GM12878 (cell line): ENCODE data around the gene SOS1. TPM values are rescaled to one million over a fixed set of nuclear protein-coding genes. Genes with fewer than 3 reads are reported as not detected.

Experiments
- ATAC-seq: fragments of 200-7000 bp; cut with Tn5 transposase; 3 replicates; pipeline ENCODE4 v1.9.1; 2020; ENCODE audit warnings: mild to moderate bottlenecking, moderate library complexity
- BruUV-seq: library from RNA; stranded (reverse); fragments of 400-500 nt; replicated peaks from 2 replicates; lab custom pipeline; 2021; lab: Mats Ljungman, UMichigan
- CTCF ChIA-PET: fragments of 300-600 bp; sonication (Branson Sonifier 250); formaldehyde crosslinking; extraction: SDS; loops from one replicate; lab custom pipeline; 2021; ENCODE audit warnings: inconsistent platforms; lab: Yijun Ruan, JAX
- POLR2A ChIA-PET: fragments of 350-600 bp; formaldehyde crosslinking; extraction: SDS; loops from one replicate; lab custom pipeline; 2021; ENCODE audit warnings: inconsistent platforms; lab: Charles Lee
- RAD21 ChIA-PET: fragments of 300-600 bp; sonication (Branson Sonifier 250); formaldehyde crosslinking; loops from one replicate; lab custom pipeline; 2023; ENCODE audit warnings: antibody characterized with exemption; ENCODE audit not compliant: unreplicated experiment; lab: Charles Lee
- SMC1A ChIA-PET: fragments of 300-600 bp; sonication (Branson Sonifier 250); formaldehyde crosslinking; loops from one replicate; lab custom pipeline; 2023; ENCODE audit not compliant: unreplicated experiment, uncharacterized antibody; lab: Charles Lee
- DNase-seq: peaks from one replicate; pipeline ENCODE4 v3.0.0-alpha.2; 2011; ENCODE audit warnings: low read depth, low spot score
- FAIRE-seq: peaks from 3 replicates; lab custom pipeline; 2011; peaks lifted over from hg19 to GRCh38; lab: Jason Lieb, UNC
- H2AFZ ChIP-seq: 2 replicates; pipeline ENCODE4 v1.6.0; 2011; ENCODE audit warnings: low read depth, low read length, control low read depth; ENCODE audit not compliant: control insufficient read depth
- H3K27ac ChIP-seq: 2 replicates; pipeline ENCODE4 v1.5.1; 2011; ENCODE audit warnings: control low read depth; ENCODE audit not compliant: control insufficient read depth, insufficient read depth
- H3K27me3 ChIP-seq, 2 experiments: replicated peaks in 1 of 2; 2 replicates each; pipeline versions ENCODE4 v1.6.0 to v1.6.1; 2011; ENCODE audit warnings: low read length in 1 of 2; ENCODE audit not compliant: control insufficient read depth in 2 of 2, insufficient read depth in 2 of 2
- H3K36me3 ChIP-seq, 2 experiments: 2 replicates each; pipeline ENCODE4 v1.5.1; 2011; ENCODE audit warnings: low read length in 1 of 2; ENCODE audit not compliant: control insufficient read depth in 2 of 2, insufficient read depth in 2 of 2
- H3K4me1 ChIP-seq: 2 replicates; pipeline ENCODE4 v1.6.1; 2011; ENCODE audit warnings: mild to moderate bottlenecking, low read length, moderate library complexity, mixed read lengths; ENCODE audit not compliant: control insufficient read depth, insufficient read depth
- H3K4me2 ChIP-seq: 2 replicates; pipeline ENCODE4 v1.6.0; 2011; ENCODE audit warnings: control low read depth; ENCODE audit not compliant: control insufficient read depth, insufficient read depth
- H3K4me3 ChIP-seq: fragments of 200-600 bp; sonication (generic); 2 replicates; pipeline ENCODE4 v1.5.1; 2016
- H3K79me2 ChIP-seq: 2 replicates; pipeline ENCODE4 v1.6.0; 2011; ENCODE audit warnings: low read length; ENCODE audit not compliant: control insufficient read depth, insufficient read depth
- H3K9ac ChIP-seq: 2 replicates; pipeline ENCODE4 v1.8.0; 2011; ENCODE audit warnings: low read length, control low read depth, mixed read lengths; ENCODE audit not compliant: control insufficient read depth, insufficient read depth
- H3K9me3 ChIP-seq: replicated peaks from 3 replicates; pipeline ENCODE4 v1.5.1; 2011; ENCODE audit warnings: mild to moderate bottlenecking, low read length; ENCODE audit not compliant: control insufficient read depth, insufficient read depth
- H4K20me1 ChIP-seq: 2 replicates; pipeline ENCODE4 v1.6.0; 2011; ENCODE audit not compliant: control insufficient read depth, insufficient read depth
- CBX5 ChIP-seq: sonication (generic); IDR thresholded peaks from 2 replicates; pipeline ENCODE4 v1.6.1; 2016; ENCODE audit warnings: low read depth, moderate library complexity, mild to moderate bottlenecking, inconsistent platforms
- CEBPB ChIP-seq, 2 experiments: fragments of 150-350 bp in 1 of 2; IDR thresholded peaks; 2 replicates each; pipeline ENCODE4 v1.6.1; 2012 to 2014; ENCODE audit warnings: low read depth in 2 of 2, low read length in 2 of 2, borderline replicate concordance in 1 of 2, inconsistent platforms in 1 of 2
- HSF1 ChIP-seq: fragments of 150-350 bp; IDR thresholded peaks from 2 replicates; pipeline ENCODE4 v1.6.1; 2014; ENCODE audit warnings: mild to moderate bottlenecking, low read depth, low read length
- IRF5 ChIP-seq: fragments of 450-650 bp; IDR thresholded peaks from 2 replicates; pipeline ENCODE4 v1.6.1; 2017; ENCODE audit warnings: borderline replicate concordance
- LARP7 ChIP-seq: fragments of 450-650 bp; IDR thresholded peaks from 2 replicates; pipeline ENCODE4 v1.6.1; 2017; ENCODE audit warnings: mild to moderate bottlenecking
- MTA3 ChIP-seq: IDR thresholded peaks from 2 replicates; pipeline ENCODE4 v1.6.1; 2012; ENCODE audit warnings: low read length, inconsistent platforms, borderline replicate concordance
- MXI1 ChIP-seq: fragments of 150-350 bp; IDR thresholded peaks from 2 replicates; pipeline ENCODE4 v1.6.1; 2011; ENCODE audit warnings: low read depth, mild to moderate bottlenecking, inconsistent platforms, low read length, improper control_type of control experiment
- MYC ChIP-seq: IDR thresholded peaks from 2 replicates; pipeline ENCODE4 v1.6.1; 2011; ENCODE audit warnings: mild to moderate bottlenecking, low read length, moderate library complexity, inconsistent platforms; ENCODE audit not compliant: insufficient read depth, insufficient replicate concordance, insufficient read length, severe bottlenecking
- NBN ChIP-seq: fragments of 450-650 bp; IDR thresholded peaks from 2 replicates; pipeline ENCODE4 v1.6.1; 2016
- NKRF ChIP-seq: fragments of 450-650 bp; conservative IDR thresholded peaks from 2 replicates; pipeline ENCODE4 v1.6.1; 2017; ENCODE audit warnings: mild to moderate bottlenecking, moderate library complexity
- POU2F2 ChIP-seq: IDR thresholded peaks from 3 replicates; pipeline ENCODE4 v1.6.1; 2011; ENCODE audit warnings: low read depth, mild to moderate bottlenecking, low read length, borderline replicate concordance
- TARDBP ChIP-seq: IDR thresholded peaks from 2 replicates; pipeline ENCODE4 v1.6.1; 2016; ENCODE audit warnings: borderline replicate concordance
- YBX1 ChIP-seq: fragments of 450-650 bp; IDR thresholded peaks from 2 replicates; pipeline ENCODE4 v1.6.1; 2016; ENCODE audit warnings: antibody characterized with exemption
- ZNF622 ChIP-seq: fragments of 450-650 bp; IDR thresholded peaks from 2 replicates; pipeline ENCODE4 v1.6.1; 2017; ENCODE audit warnings: mild to moderate bottlenecking, inconsistent platforms
- ZNF687 ChIP-seq: fragments of 450-650 bp; IDR thresholded peaks from 2 replicates; pipeline ENCODE4 v1.6.1; 2017; ENCODE audit warnings: mild to moderate bottlenecking, moderate library complexity
- WGBS: methylation state at CpG from one replicate; pipeline ENCODE4 v1.1.6; 2016; ENCODE audit warnings: low lambda C conversion rate; ENCODE audit not compliant: insufficient replicate concordance, insufficient coverage; ENCODE audit errors: missing lambda C conversion rate; 5-methylcytosine and 5-hydroxymethylcytosine counted together
- in situ Hi-C: fragments of 300-500 bp; cut with MboI; formaldehyde crosslinking; loops from 9 replicates; pipeline ENCODE4 v1.14.3; 2018; ENCODE audit warnings: mixed read lengths
- intact Hi-C: fragments of 100-400 bp; cut with micrococcal nuclease; formaldehyde crosslinking; loops from one replicate; pipeline ENCODE4 v1.14.2; 2022; ENCODE audit not compliant: unreplicated experiment
- polyA plus RNA-seq, 11 experiments: library from polyadenylated mRNA; depleted of rRNA in 4 of 11; unstranded in 6 of 11; stranded (reverse) in 5 of 11; fragments of >200 nt; fragmentation: Nextera tagmentation in 4 of 11; fragmentation: Illumina TruSeq in 1 of 11; extraction: Ambion mirVana in 4 of 11; extraction: Trizol in 1 of 11; gene quantifications; 1 replicate in 1 of 11; 2 replicates in 10 of 11; pipeline versions ENCODE4 v1.2.1 to v1.2.3, GENCODE V29; 2011 to 2016; ENCODE audit warnings: inconsistent platforms in 2 of 11, missing spikeins in 2 of 11, low read depth in 1 of 11
- total RNA-seq, 4 experiments: library from RNA; depleted of rRNA in 3 of 4; stranded (reverse); fragments of >200 nt in 3 of 4; fragmentation: Illumina TruSeq in 1 of 4; extraction: Trizol in 1 of 4; gene quantifications; 2 replicates each; pipeline versions ENCODE4 v1.2.1 to v1.2.3, GENCODE V29; 2013 to 2021

The SOS1 gene
- total and polyA plus RNA-seq, 10 of the 15 experiments (the other 5 are each of a cell fraction or from before 2014, with no cell fraction given), result 2.1 to 24.1 (median 8.5) TPM

GRCh38 chr2:39024833-39025232 lies 96.0 kb downstream of the SOS1 start:
- Histone ChIP-seq H3K36me3 (no peaks in the 10 kb centered on the region), H3K4me2 (no peak overlapping the region), H3K4me3 (no peak overlapping the region), H3K27ac (no peak overlapping the region), H3K9ac (no peak overlapping the region), H3K79me2 (no peaks in the 10 kb centered on the region), H4K20me1 (no peaks in the 10 kb centered on the region), H3K27me3 (no peaks in the 10 kb centered on the region), H3K4me1 (no peaks in the 10 kb centered on the region), H3K9me3 (no peaks in the 10 kb centered on the region), H2AFZ (no peak overlapping the region)
- intact Hi-C loops (no loop called here), in situ Hi-C loops (no loop called here)
- BruUV-seq, result no TSS peak
- 85% methylated on average over 4 of the region's 4 CpGs for WGBS
- DNase-seq (no peak), ATAC-seq (no peak), FAIRE-seq (no peak)
- CTCF ChIA-PET, result interaction anchor here (0.6 to 1.0 kb wide), 2 partner anchors 12 to 26 kb away, joined by 3 to 4 read pairs; no protein-coding TSS in a partner anchor
- RAD21 ChIA-PET, result no interaction called here
- SMC1A ChIA-PET, result interaction anchor here (1.0 kb wide), 1 partner anchor 517 kb away, joined by 3 read pairs; no protein-coding TSS in a partner anchor
- POLR2A ChIA-PET, result interaction anchor here (0.7 kb wide), 1 partner anchor 18 kb away, joined by 4 read pairs; no protein-coding TSS in a partner anchor
- TF ChIP-seq YBX1 (no peak), NKRF (no peak), IRF5 (no peak), MTA3 (no peak), TARDBP (no peak), ZNF622 (no peak), LARP7 (no peak), ZNF687 (no peak), CBX5 (no peak), MYC (no peak), NBN (no peak), CEBPB (IDR thresholded peaks at IDR 0.05; ENCODE audit: borderline replicate concordance in 1 of 2, low read depth in 2 of 2, low read length in 2 of 2) (no peak), HSF1 (no peak), MXI1 (no peak), POU2F2 (no peak)
